Endodermal cell (in vitro differentiated cells): ENCODE data around the gene SLC2A8. TPM values are rescaled to one million over a fixed set of nuclear protein-coding genes. Genes with fewer than 3 reads are reported as not detected.

Source experiments
- DNase-seq: peaks from one replicate; pipeline ENCODE4 v3.0.0-alpha.2; 2017
- H3K27ac ChIP-seq: 2 replicates; pipeline ENCODE4 v1.5.1; 2013; ENCODE audit warnings: mild to moderate bottlenecking, low read depth, low read length, moderate library complexity
- H3K27me3 ChIP-seq: 2 replicates; pipeline ENCODE4 v1.6.1; 2013; ENCODE audit warnings: mild to moderate bottlenecking, low read length, moderate library complexity; ENCODE audit not compliant: insufficient read depth, control insufficient read depth, poor library complexity, severe bottlenecking
- H3K36me3 ChIP-seq: 2 replicates; pipeline ENCODE4 v1.7.0; 2013; ENCODE audit warnings: mild to moderate bottlenecking, low read length, moderate library complexity; ENCODE audit not compliant: control insufficient read depth, insufficient read depth
- H3K4me1 ChIP-seq: one replicate; pipeline ENCODE4 v1.7.0; 2013; ENCODE audit warnings: low read length; ENCODE audit not compliant: control insufficient read depth, insufficient read depth
- H3K4me3 ChIP-seq: 2 replicates; pipeline ENCODE4 v1.5.1; 2013; ENCODE audit warnings: mild to moderate bottlenecking, low read length, moderate library complexity
- H3K9ac ChIP-seq: 2 replicates; pipeline ENCODE4 v1.6.1; 2013; ENCODE audit warnings: mild to moderate bottlenecking, low read length, moderate library complexity; ENCODE audit not compliant: poor library complexity, severe bottlenecking; ENCODE audit errors: extremely low read depth
- H3K9me3 ChIP-seq: 2 replicates; pipeline ENCODE4 v1.6.1; 2013; ENCODE audit warnings: mild to moderate bottlenecking, low read length, moderate library complexity; ENCODE audit not compliant: control insufficient read depth
- H3K27ac Mint-ChIP-seq: 2 replicates; pipeline ENCODE4 v1.8.0; 2020; ENCODE audit warnings: mixed read lengths
- H3K27me3 Mint-ChIP-seq: 2 replicates; pipeline ENCODE4 v1.8.0; 2021; ENCODE audit warnings: mild to moderate bottlenecking, mixed read lengths; ENCODE audit not compliant: insufficient read depth
- H3K36me3 Mint-ChIP-seq: 2 replicates; pipeline ENCODE4 v1.8.0; 2020; ENCODE audit warnings: low read depth, mixed read lengths
- H3K4me1 Mint-ChIP-seq: 2 replicates; pipeline ENCODE4 v1.8.0; 2020; ENCODE audit warnings: mixed read lengths
- H3K4me3 Mint-ChIP-seq: 2 replicates; pipeline ENCODE4 v1.8.0; 2020; ENCODE audit warnings: mild to moderate bottlenecking, moderate library complexity, mixed read lengths
- H3K9me3 Mint-ChIP-seq: 2 replicates; pipeline ENCODE4 v1.8.0; 2020; ENCODE audit warnings: mild to moderate bottlenecking, mixed read lengths
- WGBS, 2 experiments: methylation state at CpG; one replicate each; pipeline versions ENCODE4 v1.1.5 to v1.1.7; 2013; ENCODE audit warnings: missing lambda C conversion rate in 2 of 2, mixed read lengths in 1 of 2; ENCODE audit not compliant: insufficient coverage in 1 of 2, insufficient read length in 1 of 2; 5-methylcytosine and 5-hydroxymethylcytosine counted together
- total RNA-seq, 2 donors: library from RNA; stranded (reverse); fragmentation: NEBNext Ultra II Directional in 1 of 2; extraction: Animal tissue kit (Norgen Biotek cat#: 25700) in 1 of 2; gene quantifications; 2 replicates in 1 of 2; 3 replicates in 1 of 2; pipeline ENCODE4 v1.2.1, GENCODE V29; 2021
- TF ChIP-seq, protein P1 (sequence below): fragments of 200-600 bp; sonication (generic); conservative IDR thresholded peaks from 2 replicates; pipeline ENCODE4 v1.5.0; 2021; ENCODE audit warnings: antibody characterized with exemption, mild to moderate bottlenecking

The SLC2A8 gene
- total RNA-seq, 2 donors from 2014 or later = 33.6 to 40.3 TPM

GRCh38 chr9:127349483-127350113 lies 47.4 kb upstream of the SLC2A8 start:
- H3K4me3 ChIP-seq = no peak overlapping the region
- no peaks in the 10 kb centered on the region for H3K36me3 ChIP-seq
- no peak overlapping the region for H3K27ac ChIP-seq
- no peaks in the 10 kb centered on the region for H3K4me1 ChIP-seq
- no peak overlapping the region for H3K9ac ChIP-seq
- no peaks in the 10 kb centered on the region for H3K27me3 Mint-ChIP-seq
- 92 to 97% methylated on average over 12 of the region's 12 CpGs for WGBS, 2 experiments
- H3K27ac Mint-ChIP-seq = no peak overlapping the region
- no peak for DNase-seq
- no peaks in the 10 kb centered on the region for H3K4me1 Mint-ChIP-seq
- no peak overlapping the region for H3K4me3 Mint-ChIP-seq
- H3K9me3 ChIP-seq = no peaks in the 10 kb centered on the region
- H3K36me3 Mint-ChIP-seq = no peaks in the 10 kb centered on the region
- H3K9me3 Mint-ChIP-seq = no peaks in the 10 kb centered on the region
- H3K27me3 ChIP-seq = no peaks in the 10 kb centered on the region
- TF ChIP-seq, protein P1, sequence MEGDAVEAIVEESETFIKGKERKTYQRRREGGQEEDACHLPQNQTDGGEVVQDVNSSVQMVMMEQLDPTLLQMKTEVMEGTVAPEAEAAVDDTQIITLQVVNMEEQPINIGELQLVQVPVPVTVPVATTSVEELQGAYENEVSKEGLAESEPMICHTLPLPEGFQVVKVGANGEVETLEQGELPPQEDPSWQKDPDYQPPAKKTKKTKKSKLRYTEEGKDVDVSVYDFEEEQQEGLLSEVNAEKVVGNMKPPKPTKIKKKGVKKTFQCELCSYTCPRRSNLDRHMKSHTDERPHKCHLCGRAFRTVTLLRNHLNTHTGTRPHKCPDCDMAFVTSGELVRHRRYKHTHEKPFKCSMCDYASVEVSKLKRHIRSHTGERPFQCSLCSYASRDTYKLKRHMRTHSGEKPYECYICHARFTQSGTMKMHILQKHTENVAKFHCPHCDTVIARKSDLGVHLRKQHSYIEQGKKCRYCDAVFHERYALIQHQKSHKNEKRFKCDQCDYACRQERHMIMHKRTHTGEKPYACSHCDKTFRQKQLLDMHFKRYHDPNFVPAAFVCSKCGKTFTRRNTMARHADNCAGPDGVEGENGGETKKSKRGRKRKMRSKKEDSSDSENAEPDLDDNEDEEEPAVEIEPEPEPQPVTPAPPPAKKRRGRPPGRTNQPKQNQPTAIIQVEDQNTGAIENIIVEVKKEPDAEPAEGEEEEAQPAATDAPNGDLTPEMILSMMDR = no peak

DNA sequence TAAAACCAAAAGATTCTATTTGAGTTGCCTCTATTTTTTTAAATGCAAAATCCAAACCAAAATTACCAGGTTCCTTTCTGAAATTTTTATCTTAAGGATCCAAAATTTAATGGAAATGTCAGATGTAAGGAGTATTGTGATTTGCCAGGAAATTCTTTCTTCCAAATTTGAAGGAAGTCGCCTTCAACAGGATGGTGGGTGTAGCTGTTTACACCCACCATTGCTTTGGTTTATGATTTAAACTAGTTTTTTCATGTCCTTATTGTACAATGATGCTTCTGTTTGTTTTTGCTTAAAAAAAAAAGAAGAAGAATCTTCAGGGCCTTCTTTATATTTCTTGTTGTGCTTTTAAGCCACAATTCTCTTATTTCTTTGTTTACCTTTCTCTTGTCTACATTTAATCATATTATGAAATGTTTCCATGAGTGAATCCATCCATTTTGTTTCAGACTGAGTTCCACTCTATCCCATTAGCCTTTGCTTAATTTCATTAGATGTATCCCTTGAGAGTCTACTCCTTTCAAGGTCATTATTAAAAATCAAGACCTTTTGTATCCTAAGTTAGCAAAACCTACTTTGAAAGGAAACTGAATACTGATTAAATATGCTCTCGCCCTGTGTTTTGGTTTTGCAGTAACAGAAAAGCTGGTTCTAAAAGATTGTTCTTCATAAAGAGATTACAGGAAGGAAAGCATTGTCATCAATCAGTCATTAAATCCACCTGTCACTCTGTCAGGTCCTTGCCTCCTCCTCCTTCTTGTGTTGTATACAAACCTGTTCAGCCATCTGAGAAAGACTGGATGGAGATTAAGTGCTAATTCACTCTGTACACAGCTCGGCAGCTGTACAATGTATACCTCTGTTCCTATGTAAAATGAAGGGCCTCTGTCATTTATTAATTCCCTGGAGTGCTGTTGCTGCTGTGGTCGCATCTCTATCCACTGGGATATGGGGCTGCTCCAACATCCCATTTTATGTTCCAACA lies 45.5 kb upstream of the SLC2A8 start:
- Mint-ChIP-seq H3K27me3 (no peaks in the 10 kb centered on the region), H3K9me3 (no peaks in the 10 kb centered on the region), H3K27ac (no peak overlapping the region), H3K4me1 (no peaks in the 10 kb centered on the region), H3K4me3 (no peak overlapping the region), H3K36me3 (no peaks in the 10 kb centered on the region)
- WGBS, 2 experiments = 94 to 100% methylated on average over 4 of the region's 4 CpGs
- Histone ChIP-seq H3K4me1 (no peaks in the 10 kb centered on the region), H3K27me3 (no peaks in the 10 kb centered on the region), H3K36me3 (no peaks in the 10 kb centered on the region), H3K9ac (no peak overlapping the region), H3K9me3 (no peaks in the 10 kb centered on the region), H3K4me3 (no peak overlapping the region), H3K27ac (no peak overlapping the region)
- TF ChIP-seq, protein P1 = no peak
- no peak for DNase-seq

DNA sequence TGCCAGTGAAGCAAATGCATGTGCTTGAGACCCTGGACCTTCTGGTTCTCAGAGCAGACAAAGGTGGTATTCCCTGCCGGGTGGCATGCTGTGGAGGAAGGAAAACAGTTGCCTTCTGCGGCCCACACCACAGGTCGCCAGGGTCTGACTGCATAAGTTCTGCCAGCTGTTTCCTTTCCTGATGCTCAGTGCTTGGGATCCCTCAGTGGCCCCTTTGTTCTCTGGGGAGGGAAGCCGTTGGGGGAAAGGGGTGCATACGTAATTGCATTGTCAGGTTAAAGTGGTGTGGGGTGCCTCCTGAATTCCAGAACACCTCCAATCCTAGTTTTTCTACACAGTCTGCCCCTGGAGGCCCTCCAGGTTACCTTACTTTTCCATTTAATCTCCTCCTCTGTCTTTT lies 43.1 kb upstream of the SLC2A8 start:
- no peaks in the 10 kb centered on the region for H3K9me3 ChIP-seq
- Mint-ChIP-seq H3K9me3 (no peaks in the 10 kb centered on the region), H3K27ac (peak overlapping the region; percentile 19), H3K4me1 (no peaks in the 10 kb centered on the region), H3K36me3 (no peaks in the 10 kb centered on the region), H3K27me3 (no peaks in the 10 kb centered on the region), H3K4me3 (no peak overlapping the region)
- H3K27ac ChIP-seq = no peak overlapping the region
- no peak overlapping the region for H3K4me3 ChIP-seq
- no peaks in the 10 kb centered on the region for H3K27me3 ChIP-seq
- H3K36me3 ChIP-seq = no peaks in the 10 kb centered on the region
- no peaks in the 10 kb centered on the region for H3K4me1 ChIP-seq
- WGBS, 2 experiments = 78 to 100% methylated on average over 2 to 4 of the region's 5 CpGs
- no peak overlapping the region for H3K9ac ChIP-seq
- DNase-seq = peak; percentile 77
- TF ChIP-seq, protein P1 = no peak
